Kidney epithelial cell (primary cell): ENCODE data around the gene C2CD4C. TPM values are rescaled to one million over a fixed set of nuclear protein-coding genes. Genes with fewer than 3 reads are reported as not detected.

ENCODE experiments used
- DNase-seq: peaks from one replicate; pipeline ENCODE4 v3.0.0-alpha.2; 2010; ENCODE audit warnings: low read depth
- H3K27me3 ChIP-seq: 2 replicates; pipeline ENCODE4 v1.6.0; 2011; ENCODE audit warnings: low read length; ENCODE audit not compliant: control insufficient read depth, insufficient read depth
- H3K36me3 ChIP-seq: 2 replicates; pipeline ENCODE4 v1.5.1; 2011; ENCODE audit warnings: low read length; ENCODE audit not compliant: control insufficient read depth, insufficient read depth
- H3K4me3 ChIP-seq: 2 replicates; pipeline ENCODE4 v1.5.1; 2011; ENCODE audit warnings: low read depth, mild to moderate bottlenecking, control low read depth, low read length
- total RNA-seq: library from RNA; depleted of rRNA; stranded (reverse); fragments of >200 nt; gene quantifications from 2 replicates; pipeline ENCODE4 v1.2.3, GENCODE V29; 2015
- TF ChIP-seq, protein P1 (sequence below): IDR thresholded peaks from 2 replicates; pipeline ENCODE4 v1.5.1; 2011; ENCODE audit warnings: mild to moderate bottlenecking, moderate library complexity, low read length, control low read depth, inconsistent platforms; ENCODE audit not compliant: insufficient read depth, poor library complexity, severe bottlenecking

The C2CD4C gene
- total RNA-seq, 1 donor from 2014 or later: not detected

- no peak for DNase-seq
- TF ChIP-seq, protein P1, sequence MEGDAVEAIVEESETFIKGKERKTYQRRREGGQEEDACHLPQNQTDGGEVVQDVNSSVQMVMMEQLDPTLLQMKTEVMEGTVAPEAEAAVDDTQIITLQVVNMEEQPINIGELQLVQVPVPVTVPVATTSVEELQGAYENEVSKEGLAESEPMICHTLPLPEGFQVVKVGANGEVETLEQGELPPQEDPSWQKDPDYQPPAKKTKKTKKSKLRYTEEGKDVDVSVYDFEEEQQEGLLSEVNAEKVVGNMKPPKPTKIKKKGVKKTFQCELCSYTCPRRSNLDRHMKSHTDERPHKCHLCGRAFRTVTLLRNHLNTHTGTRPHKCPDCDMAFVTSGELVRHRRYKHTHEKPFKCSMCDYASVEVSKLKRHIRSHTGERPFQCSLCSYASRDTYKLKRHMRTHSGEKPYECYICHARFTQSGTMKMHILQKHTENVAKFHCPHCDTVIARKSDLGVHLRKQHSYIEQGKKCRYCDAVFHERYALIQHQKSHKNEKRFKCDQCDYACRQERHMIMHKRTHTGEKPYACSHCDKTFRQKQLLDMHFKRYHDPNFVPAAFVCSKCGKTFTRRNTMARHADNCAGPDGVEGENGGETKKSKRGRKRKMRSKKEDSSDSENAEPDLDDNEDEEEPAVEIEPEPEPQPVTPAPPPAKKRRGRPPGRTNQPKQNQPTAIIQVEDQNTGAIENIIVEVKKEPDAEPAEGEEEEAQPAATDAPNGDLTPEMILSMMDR: no peak
- H3K27me3 ChIP-seq: peaks cover 10% of the 10 kb centered on the region
- no peak overlapping the region for H3K4me3 ChIP-seq
- H3K36me3 ChIP-seq: no peaks in the 10 kb centered on the region
Measured at GRCh38 chr19:447064-447426, 38.1 kb upstream of the C2CD4C start.

DNA sequence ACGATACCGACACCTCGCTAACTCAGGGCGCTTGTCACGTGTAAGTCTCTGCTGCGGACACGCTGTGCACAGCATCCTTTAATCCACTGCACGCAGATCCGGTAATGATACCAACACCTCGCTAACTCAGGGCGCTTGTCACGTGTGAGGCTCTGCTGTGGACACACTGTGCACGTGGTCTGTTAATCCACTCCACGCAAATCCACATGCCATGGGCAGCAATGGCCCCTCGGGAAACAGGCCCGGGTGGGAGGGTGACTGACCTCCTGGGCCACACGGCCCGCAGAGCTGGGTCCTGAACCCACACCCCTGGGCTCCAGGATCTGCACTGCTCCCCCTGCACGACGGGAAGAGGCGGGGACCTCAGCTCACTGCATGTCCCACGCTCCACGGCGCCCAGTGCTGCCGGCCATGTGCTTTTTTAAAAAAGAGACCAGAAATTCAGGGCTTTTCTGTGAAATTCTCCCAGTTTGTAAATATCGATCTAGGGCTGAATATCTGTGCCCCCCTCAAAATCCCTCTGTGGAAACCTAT is 35.8 kb upstream of the C2CD4C start:
- no peak for DNase-seq
- no peaks in the 10 kb centered on the region for H3K36me3 ChIP-seq
- peaks cover 10% of the 10 kb centered on the region for H3K27me3 ChIP-seq
- no peak overlapping the region for H3K4me3 ChIP-seq
- TF ChIP-seq, protein P1: no peak

- H3K36me3 ChIP-seq: no peaks in the 10 kb centered on the region
- DNase-seq: no peak
- peaks cover 5% of the 10 kb centered on the region for H3K27me3 ChIP-seq
- TF ChIP-seq, protein P1: no peak
- H3K4me3 ChIP-seq: no peak overlapping the region
Measured at GRCh38 chr19:443005-443404, 34.1 kb upstream of the C2CD4C start.

GRCh38 chr19:442085-442484 is 33.1 kb upstream of the C2CD4C start:
- TF ChIP-seq, protein P1: no peak
- no peak for DNase-seq
- Histone ChIP-seq H3K27me3 (peaks cover 2% of the 10 kb centered on the region), H3K36me3 (no peaks in the 10 kb centered on the region), H3K4me3 (no peak overlapping the region)

DNA sequence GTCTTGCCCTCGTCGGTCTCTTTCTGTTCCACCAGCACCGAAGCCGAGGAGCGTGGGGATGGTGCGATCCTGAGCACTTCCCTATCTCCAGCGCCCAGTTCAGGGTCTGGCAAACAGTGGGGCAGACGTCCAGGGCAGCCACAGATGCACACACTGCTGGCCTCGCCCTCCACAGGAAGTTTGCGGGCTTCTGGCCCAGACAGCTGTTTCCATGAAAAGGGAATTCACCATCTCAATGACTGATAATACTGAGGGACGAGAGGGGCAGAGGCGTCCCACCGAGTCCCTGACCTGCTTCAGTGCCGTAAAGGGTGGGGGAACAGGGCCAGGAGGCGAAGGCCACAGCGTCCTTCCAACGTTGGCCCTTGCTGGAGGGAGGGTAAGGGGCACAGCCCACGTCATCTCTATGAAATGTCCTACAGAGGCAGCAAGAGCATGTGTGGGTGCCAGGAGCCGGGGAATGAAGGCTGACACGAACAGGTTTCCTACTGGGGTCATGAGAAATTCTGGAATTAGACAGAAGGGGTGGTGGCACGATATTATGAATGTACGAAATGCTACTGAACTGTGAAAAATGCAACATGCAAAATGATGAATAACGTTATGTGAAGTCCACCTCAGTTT is 32.4 kb upstream of the C2CD4C start:
- TF ChIP-seq, protein P1: no peak
- Histone ChIP-seq H3K36me3 (no peaks in the 10 kb centered on the region), H3K4me3 (no peak overlapping the region), H3K27me3 (peaks cover 4% of the 10 kb centered on the region)
- DNase-seq: no peak

- Histone ChIP-seq H3K36me3 (no peaks in the 10 kb centered on the region), H3K27me3 (peaks cover 9% of the 10 kb centered on the region), H3K4me3 (no peak overlapping the region)
- DNase-seq: no peak
- TF ChIP-seq, protein P1: no peak
Measured at GRCh38 chr19:440391-441212, 31.7 kb upstream of the C2CD4C start.
